AG08396 (cell line): ENCODE data around the gene RDH5.

Experiments used
- DNase-seq: peaks from one replicate; pipeline ENCODE4 v3.0.0; 2012; ENCODE audit warnings: low spot score, mixed read lengths

RDH5 gene

DNA sequence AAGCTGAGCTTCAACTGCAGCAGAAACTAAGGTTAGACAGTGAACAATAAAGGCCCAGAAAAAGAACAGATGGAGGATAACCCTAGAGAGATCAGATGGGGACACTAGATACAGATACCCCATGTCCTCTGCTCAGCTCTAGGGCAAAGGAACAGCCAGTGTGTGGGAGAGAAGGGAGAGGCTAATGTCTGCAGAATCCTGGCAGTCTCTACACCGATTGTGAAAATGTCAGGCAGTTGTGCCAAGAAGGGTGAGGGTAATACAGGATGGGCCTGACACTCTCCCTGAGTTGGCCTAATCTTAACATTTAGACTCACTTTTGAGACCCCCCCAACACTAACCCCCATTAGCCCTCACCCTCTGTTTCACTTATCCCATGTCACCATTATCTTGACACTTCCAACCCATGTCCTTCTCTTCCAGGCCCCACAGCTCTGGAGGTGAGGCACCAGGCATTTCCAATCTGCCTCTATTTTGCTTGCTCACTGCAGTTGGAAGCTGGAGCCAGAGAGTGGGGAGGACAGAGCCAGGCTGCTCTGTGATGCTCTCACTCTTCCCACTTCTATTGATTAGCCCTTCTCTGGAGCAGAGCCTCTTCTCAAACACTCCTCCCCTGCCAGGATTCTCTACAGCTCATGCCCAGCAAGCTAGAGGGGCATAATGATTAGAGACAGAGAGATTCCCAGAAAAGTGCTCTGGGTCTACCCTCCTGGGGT is 7.3 kb upstream of the RDH5 start:
- DNase-seq: no peak

DNA sequence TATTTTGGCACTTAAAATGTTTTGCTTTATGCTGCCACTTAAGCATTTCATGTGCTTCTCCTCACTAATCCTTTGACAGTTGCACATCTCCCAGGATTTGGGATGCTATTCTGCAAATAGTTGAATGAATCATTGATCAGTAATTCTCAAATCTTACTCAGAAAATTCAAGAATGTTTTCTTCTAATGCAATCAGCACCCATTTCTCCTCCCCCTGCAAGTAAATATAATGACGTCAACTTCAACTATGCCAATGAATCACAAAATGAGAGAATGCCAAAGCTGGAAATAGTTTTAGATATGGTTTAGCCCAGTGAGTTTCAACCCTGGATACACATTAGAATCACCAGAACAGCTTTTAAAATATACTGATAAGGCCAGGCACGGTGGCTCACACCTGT is 6.5 kb upstream of the RDH5 start:
- DNase-seq: peak; percentile 84

DNA sequence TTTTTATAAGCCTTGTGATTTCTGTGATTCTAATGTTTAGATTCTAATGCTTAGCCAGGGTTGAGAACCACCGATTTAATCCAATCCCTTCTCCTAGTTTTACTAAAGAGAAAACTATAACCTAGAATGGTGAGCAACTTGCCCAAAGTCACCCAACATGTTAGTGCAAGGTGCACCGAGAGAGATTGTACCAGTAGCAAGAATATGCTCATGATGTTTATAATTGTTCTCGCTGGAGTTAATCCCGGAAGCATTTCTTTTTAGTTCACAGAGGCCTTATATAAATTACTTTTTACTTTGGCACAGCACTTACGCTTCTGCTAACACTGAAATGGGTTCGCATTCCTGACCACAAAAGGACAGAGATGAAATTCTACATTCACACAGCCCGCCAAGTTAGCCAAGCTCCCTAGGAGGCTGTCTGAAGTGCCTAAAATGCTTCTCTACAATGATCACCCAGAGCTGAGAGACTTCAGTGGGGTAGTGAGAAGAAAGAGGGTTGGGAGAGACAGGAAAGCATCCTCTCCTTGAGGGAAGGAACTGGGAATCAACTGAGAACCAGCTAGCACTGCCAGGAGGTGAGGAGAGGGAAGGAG is 4.9 kb upstream of the RDH5 start:
- DNase-seq: no peak

DNA sequence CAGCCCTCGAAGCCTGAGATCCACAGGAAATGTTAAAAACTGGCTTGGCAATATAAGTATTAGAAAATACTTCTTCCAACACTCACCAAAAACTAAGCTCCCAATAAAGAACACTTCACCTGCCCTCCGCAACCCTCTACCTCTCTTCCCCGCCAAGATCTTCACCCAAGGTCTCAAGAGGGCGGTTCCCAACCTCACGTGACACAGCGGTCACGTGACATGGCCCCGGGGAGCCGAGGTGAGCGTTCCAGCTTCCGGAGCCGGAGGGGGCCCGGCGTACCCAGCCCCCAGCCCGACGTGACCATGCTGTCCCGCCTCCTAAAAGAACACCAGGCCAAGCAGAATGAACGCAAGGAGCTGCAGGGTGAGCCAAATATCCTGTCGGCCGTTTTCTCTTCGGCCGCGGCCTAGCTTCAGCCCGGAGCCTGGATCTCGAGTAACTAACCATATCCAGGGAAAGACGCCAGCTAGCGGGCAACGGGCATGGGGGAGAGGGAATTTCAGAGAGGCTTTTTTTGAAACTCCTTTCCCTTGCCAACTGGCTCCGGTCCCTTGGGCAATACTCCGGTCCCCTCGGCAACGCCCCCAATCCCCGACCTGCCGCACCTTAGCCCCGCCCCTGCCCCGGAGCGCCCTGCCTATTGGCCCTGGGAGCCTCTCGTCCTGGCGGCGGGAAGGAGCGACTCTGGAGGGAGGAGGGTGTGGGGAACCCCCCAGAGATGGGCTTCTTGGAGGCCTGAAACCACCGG is 4.2 kb upstream of the RDH5 start, which contains the start of gene BLOC1S1:
TSS of gene BLOC1S1 (plus strand) at position 214 of the 749 bp plus-strand sequence. CDS start at position 220, 6 bp downstream.
- DNase-seq: peak; percentile 91

DNA sequence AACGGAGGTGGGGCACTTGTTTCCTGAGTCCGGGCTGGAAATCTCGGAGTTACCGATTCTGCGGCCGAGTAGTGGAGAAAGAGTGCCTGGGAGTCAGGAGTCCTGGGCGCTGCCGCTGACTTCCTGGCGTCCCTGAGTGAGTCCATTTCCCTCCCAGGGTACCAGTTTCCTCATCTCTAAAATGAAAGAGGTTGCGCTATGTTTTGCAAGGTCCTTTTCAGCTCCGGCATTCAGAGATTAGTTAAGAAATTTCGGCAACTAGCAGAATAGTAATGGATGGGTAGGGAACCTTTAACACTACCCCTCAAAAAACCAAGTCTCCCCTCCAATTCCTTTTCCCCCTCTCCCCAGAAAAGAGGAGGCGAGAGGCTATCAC is 3.6 kb upstream of the RDH5 start:
- DNase-seq: no peak

DNA sequence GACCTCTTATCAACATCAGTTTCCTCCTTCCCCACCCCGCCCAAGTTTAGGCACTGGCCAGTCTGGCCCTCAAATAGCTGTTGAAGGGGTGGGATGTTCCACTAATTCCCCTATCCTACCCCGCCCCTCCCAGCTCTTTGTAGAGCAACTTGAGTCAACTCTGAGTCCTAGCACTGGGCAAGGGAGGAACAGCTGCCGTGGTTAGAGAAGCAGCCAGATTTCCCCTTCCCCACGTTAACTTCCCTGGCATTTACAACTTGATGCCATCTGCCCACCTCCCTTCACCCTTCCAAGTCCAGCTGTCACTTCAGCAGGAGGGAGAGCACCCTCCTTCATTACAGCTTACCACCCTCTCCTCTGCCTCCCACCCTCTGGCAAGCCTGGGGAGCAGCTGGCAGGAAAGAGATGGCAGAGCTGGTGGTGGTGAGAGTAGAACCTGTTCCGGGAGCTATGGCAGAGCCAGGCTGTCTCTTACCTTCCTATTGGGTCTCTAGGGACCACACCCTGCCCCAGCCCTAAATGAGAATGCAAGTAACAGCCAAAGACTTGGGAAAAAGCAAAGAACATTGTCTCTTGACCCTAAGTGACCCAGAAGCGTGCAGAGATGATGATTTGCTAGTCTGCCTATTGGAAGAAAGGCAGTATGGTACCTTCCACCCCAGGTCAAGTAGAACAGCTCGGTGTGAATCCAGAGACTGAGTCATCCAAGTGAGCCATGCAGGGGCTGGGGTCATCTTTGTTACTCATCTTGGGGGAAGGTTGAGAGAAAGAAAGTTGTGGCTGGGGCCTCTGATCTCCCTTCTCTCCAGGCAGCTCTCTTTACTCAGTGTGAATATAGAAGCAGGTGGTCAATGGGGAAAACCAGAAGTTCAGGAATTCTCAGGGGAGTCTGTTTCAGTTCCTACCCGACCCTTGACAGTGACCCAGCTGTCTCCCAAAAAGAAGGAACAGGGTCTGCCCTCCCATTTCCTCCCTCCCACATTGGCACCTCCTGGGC is 2.9 kb upstream of the RDH5 start:
- no peak for DNase-seq

DNA sequence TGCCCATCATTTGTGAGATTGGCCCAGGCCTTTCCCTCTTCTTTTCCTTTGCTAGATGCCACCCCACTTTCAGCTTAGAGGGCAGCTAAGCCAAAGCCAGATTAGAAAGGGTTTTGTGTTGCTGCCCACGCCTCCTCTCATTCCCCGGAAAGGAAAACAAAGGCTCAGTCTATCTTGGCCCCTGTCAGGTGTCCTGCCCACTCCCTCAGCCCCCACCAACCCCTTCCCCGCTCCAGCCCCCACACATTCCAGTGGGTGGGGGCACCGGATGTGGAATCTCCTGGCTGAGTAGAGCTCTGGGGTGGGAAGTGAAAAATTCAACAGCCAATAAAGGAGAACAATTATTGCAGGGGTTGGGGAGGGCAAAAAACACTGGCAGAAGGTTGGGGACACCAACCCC is 2.2 kb upstream of the RDH5 start:
- DNase-seq: no peak

DNA sequence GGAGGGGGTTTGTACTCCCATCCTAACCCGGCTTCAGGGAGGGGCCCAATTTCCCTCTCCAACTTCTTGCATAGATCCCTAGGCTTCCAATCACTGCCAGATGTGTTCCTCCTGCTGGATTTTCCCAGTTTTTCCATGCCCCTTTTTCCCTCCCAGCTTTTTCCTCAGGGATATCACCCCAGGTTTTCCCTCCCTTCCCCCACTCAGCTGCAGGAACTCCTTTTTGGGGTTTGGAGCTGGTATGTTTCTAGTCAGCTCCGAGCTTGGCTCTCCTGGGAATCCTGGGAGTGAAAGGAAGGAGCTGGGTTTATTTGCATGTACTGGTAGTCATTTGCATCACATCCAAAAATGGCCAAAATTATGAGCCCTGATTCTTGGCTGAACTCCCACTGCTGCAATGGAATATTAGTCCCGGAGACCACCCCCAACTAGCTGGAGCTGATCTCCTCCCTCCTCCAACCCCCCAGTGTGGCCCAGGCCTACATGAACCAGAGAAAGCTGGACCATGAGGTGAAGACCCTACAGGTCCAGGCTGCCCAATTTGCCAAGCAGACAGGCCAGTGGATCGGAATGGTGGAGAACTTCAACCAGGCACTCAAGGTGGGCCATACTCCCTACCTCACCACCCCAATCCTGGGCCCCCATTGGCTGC is 1.4 kb upstream of the RDH5 start:
- DNase-seq: no peak

DNA sequence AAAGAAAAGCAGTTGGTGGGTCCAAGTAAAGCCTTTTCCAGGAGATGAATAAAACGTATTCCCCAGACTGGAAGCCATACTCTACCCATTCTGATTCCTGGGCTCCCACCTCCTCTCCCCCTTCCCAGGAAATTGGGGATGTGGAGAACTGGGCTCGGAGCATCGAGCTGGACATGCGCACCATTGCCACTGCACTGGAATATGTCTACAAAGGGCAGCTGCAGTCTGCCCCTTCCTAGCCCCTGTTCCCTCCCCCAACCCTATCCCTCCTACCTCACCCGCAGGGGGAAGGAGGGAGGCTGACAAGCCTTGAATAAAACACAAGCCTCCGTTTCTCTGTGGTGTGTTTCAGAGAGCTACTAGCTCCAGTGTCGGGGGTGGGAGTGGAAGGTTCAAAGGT is 822 bp upstream of the RDH5 start:
- DNase-seq: no peak

DNA sequence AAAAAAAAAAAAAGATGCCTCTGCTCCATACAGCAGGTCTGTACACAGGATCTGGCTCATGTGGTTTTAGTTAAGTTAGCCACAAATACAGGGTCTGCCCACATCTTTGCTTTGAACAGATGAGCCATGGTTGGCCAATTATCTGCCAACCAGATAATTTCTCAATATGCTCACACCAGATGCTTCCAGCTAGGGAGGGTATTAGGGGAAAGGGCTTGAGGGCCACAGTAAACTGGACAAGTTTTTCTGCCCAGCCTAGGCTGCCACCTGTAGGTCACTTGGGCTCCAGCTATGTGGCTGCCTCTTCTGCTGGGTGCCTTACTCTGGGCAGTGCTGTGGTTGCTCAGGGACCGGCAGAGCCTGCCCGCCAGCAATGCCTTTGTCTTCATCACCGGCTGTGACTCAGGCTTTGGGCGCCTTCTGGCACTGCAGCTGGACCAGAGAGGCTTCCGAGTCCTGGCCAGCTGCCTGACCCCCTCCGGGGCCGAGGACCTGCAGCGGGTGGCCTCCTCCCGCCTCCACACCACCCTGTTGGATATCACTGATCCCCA is 776 bp downstream of the RDH5 start:
- DNase-seq: peak; percentile 87

DNA sequence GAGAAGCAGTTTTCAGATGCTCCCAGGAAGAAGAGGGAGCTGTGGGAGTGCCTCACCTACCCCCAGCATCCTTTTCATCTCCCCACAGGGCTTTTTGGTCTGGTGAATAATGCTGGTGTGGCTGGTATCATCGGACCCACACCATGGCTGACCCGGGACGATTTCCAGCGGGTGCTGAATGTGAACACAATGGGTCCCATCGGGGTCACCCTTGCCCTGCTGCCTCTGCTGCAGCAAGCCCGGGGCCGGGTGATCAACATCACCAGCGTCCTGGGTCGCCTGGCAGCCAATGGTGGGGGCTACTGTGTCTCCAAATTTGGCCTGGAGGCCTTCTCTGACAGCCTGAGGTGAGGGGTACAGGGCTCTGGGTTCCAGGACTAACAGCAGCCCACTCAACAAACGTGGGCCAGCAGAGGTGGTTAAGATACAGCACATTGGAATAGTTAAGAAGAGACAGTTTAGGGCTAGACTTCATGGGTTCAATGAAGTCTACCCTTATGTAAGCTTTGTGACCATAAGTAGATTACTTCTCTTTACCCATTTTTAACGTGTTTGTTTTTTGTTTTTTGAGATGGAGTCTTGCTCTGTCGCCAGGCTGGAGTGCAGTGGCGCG is 1.5 kb downstream of the RDH5 start:
- no peak for DNase-seq

DNA sequence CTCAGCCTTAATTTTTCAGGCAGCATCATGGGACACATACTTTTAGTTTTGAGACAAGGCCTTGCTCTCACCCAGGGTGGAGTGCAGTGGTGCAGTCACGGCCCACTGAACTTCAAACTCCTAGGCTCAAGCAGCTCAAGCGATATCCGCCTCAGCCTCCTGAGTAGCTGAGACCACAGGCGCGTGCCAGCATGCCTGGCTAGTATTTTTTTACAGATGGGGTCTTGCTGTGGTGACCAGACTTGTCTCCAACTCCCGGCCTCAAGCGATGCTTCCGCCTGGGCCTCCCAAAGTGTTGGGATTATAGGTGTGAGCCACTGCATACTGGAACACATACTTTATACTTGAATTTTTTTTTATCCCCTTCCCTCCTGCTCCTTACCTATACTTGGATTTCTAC is 2.8 kb downstream of the RDH5 start:
- no peak for DNase-seq

DNA sequence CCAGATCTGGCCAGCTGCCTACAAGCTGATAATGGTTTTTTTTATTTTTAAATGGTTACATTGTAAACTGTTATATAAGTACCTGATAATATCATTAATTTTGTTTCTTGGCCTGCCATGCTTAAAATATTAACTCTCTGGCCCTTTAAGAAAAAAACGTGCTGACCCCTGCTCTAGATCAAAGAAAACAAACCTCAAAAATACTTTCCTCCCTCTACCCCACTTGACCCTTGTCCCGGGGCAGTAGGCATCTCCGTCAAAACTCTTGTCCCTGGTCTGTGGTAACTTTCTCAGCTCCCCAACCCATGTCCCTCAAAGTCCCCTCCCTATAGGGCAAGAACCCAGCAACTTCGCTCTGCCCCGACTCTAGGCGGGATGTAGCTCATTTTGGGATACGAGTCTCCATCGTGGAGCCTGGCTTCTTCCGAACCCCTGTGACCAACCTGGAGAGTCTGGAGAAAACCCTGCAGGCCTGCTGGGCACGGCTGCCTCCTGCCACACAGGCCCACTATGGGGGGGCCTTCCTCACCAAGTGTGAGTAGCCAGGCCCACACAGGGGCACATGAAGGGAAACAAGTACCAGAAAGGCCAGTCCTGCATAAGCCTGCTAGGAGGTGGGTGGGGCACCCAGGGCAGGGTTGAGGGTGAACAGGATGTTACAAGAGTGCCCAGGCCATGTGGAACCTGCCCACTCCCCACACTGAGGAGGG is 3.5 kb downstream of the RDH5 start:
- no peak for DNase-seq

DNA sequence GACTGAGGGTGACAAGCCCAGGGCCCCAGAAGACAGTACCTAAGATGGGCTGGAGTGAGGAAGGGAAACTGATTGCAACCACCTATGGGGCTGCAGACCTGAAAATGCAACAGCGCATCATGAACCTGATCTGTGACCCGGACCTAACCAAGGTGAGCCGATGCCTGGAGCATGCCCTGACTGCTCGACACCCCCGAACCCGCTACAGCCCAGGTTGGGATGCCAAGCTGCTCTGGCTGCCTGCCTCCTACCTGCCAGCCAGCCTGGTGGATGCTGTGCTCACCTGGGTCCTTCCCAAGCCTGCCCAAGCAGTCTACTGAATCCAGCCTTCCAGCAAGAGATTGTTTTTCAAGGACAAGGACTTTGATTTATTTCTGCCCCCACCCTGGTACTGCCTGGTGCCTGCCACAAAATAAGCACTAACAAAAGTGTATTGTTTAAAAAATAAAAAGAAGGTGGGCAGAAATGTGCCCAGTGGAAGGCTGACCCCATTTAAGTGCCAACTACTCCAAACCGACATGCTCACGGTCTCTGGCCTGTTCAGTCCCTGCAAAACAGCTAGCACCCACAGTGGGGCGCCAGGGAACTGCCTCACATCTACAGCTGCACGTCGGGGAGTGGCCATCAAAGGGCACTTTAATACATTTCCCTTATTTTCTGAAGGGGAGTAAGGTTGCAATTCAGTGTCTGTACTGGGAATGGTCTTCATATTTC is 4.2 kb downstream of the RDH5 start:
- peak; percentile 49 for DNase-seq

DNA sequence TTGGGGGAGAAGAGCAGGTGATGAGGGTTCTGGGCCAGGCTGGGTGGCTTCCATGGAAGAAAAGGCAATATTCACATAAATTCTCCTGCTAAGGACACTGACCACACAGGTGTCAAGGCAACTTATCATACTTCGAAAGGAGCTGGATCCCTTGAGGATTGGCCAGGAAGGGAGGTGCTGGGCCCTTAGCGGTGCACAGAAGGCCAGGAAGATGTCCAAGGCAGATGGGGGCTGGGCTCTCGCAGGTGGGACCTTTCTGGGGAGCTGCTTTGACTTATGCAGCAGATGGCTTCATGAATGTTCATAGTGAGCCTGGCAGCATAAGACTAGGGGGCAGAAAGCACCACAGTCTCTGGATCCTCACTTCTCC is 4.7 kb downstream of the RDH5 start:
- DNase-seq: no peak

DNA sequence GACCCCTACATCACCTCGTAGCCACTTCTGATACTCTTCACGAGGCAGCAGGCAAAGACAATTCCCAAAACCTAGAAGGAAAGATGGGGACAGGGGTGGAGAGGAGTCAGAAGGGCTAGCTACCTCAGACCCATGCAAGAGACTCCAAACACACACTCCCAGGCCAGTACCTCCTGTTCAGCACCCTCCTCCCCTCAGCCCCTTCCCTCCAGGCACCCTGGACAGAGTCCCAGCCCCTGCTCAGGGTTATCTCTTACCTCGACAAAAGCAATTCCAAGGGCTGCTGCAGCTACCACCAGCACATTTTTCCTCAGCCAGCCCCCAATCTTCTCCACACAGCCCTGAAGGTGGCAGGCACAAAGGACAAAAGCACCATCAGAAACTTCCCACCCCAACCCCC is 5.4 kb downstream of the RDH5 start:
- DNase-seq: no peak

DNA sequence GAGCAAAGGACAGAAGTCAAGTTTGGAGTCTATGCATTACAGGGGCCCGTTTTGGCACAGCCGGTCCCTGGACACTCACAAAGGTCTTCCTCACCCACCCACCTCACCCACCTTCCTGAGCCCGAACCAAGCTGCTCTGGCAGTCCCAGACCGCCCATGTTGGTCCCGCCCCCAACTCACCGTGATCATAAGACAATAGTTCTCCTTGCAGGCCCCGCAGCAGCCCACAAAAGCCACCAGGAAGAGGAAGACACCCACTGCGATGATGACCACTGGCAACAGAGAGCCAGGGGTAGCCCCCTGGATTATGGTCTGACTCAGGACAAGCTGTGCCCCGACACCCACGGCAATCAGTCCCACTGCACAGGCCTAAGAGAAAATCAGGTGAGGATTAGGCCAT is 6.8 kb downstream of the RDH5 start:
- DNase-seq: no peak

DNA sequence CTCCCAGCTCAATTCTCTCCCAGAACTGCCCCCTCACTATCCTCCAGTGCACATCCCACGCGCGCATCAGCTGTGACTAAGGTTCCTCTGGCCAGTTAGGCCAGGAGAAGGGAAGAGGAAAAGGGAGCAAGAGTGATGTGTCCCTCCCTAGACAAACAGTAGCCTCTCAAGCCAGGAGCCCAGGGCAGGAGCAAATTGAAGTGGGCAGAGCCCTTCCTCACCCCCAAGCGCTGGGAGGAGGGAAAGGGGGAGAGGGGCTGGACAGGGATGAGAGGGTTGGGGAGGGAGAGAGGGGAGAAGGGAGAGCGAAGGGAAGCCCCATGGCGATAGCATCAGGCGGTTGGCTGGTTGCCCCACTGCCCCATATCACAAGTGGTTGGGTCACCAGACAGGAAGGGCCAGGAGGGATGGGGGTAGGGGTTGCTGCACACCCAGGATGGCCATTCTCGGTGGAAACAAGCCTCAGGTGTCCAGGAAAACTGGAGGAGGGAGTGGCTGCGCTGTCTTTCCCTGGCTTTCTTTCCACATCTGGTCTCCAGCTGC is 7.5 kb downstream of the RDH5 start:
- no peak for DNase-seq
